Myocyte (in vitro differentiated cells): ENCODE measurements around the gene ABRAXAS1. TPM values are rescaled to one million over a fixed set of nuclear protein-coding genes. Genes with fewer than 3 reads are reported as not detected.
A peak's percentile ranks its signal among the peaks of the same experiment; 100 is the strongest.

ENCODE experiments used
- DNase-seq: peaks from one replicate; pipeline ENCODE4 v3.0.0-alpha.2; 2012; ENCODE audit warnings: low read depth
- total RNA-seq: library from RNA; depleted of rRNA; stranded (reverse); fragments of >200 nt; gene quantifications from 2 replicates; pipeline ENCODE4 v1.2.3, GENCODE V29; 2014

ABRAXAS1 gene
- total RNA-seq, 1 donor from 2014 or later: 14.0 TPM

GRCh38 chr4:83454686-83455085, 30.2 kb downstream of the ABRAXAS1 start:
- peak; percentile 19 for DNase-seq

- DNase-seq: no peak
These were observed 35.9 kb downstream of the ABRAXAS1 start for GRCh38 chr4:83449009-83449408.

GRCh38 chr4:83440899-83441298, 44.0 kb downstream of the ABRAXAS1 start:
- peak; percentile 77 for DNase-seq

- peak; percentile 14 for DNase-seq
These were observed 44.6 kb downstream of the ABRAXAS1 start for GRCh38 chr4:83440148-83440814.

GRCh38 chr4:83438719-83439118, 46.2 kb downstream of the ABRAXAS1 start:
- no peak for DNase-seq

- no peak for DNase-seq
These were observed 48.2 kb downstream of the ABRAXAS1 start for GRCh38 chr4:83436680-83437079.

GRCh38 chr4:83431200-83431599, 53.7 kb downstream of the ABRAXAS1 start:
- DNase-seq: no peak

- no peak for DNase-seq
These were observed 66.7 kb downstream of the ABRAXAS1 start for GRCh38 chr4:83418211-83418610.

- DNase-seq: no peak
These were observed 67.3 kb downstream of the ABRAXAS1 start for GRCh38 chr4:83417566-83417965.

GRCh38 chr4:83413676-83414075, 71.2 kb downstream of the ABRAXAS1 start:
- peak; percentile 28 for DNase-seq

Other genes with a start within 250 kb of the ABRAXAS1 start
- 13.8 and 15.1 TPM in 2 replicates for gene COQ2, start 200.3 kb downstream of the ABRAXAS1 start, total RNA-seq
- gene HPSE, start 150.3 kb downstream of the ABRAXAS1 start, total RNA-seq: 0.21 and 0.26 TPM in 2 replicates
- gene HELQ, start 29.3 kb downstream of the ABRAXAS1 start, total RNA-seq: 12.7 and 14.4 TPM in 2 replicates
- 18.7 and 25.3 TPM in 2 replicates for gene MRPS18C, start 29.0 kb downstream of the ABRAXAS1 start, total RNA-seq
- gene GPAT3, start 51.0 kb upstream of the ABRAXAS1 start, total RNA-seq: 13.0 and 15.2 TPM in 2 replicates